IMR-90 (cell line): ENCODE measurements around the gene HIVEP3. TPM values are rescaled to one million over a fixed set of nuclear protein-coding genes. Genes with fewer than 3 reads are reported as not detected.

ENCODE experiments used
- ATAC-seq: fragments of 200-7000 bp; cut with Tn5 transposase; 2 replicates; pipeline ENCODE4 v1.9.1; 2020; ENCODE audit warnings: low read depth, mild to moderate bottlenecking, moderate library complexity
- BruUV-seq: library from RNA; stranded (reverse); fragments of 400-500 nt; replicated peaks from 2 replicates; lab custom pipeline; 2021; lab: Mats Ljungman, UMichigan
- CTCF ChIA-PET: fragments of 300-600 bp; formaldehyde crosslinking; extraction: SDS; loops from one replicate; lab custom pipeline; 2021; ENCODE audit warnings: antibody characterized with exemption; lab: Yijun Ruan, JAX
- POLR2A ChIA-PET: fragments of 300-600 bp; sonication (Branson Sonifier 250); formaldehyde crosslinking; loops from one replicate; lab custom pipeline; 2022; ENCODE audit warnings: antibody characterized with exemption; ENCODE audit not compliant: unreplicated experiment; lab: Charles Lee
- DNase-seq: peaks from one replicate; pipeline ENCODE4 v3.0.0; 2013
- H2AFZ ChIP-seq: replicated peaks from 2 replicates; pipeline ENCODE3; 2013; ENCODE audit warnings: low read length, mild to moderate bottlenecking; ENCODE audit not compliant: poor library complexity
- H2AK5ac ChIP-seq: 2 replicates; pipeline ENCODE4 v1.6.1; 2013; ENCODE audit warnings: low read depth, low read length, inconsistent platforms
- H2AK9ac ChIP-seq: replicated peaks from 2 replicates; pipeline ENCODE3; 2013; ENCODE audit warnings: mild to moderate bottlenecking, low read depth, low read length, moderate library complexity; ENCODE audit not compliant: poor library complexity
- H2BK120ac ChIP-seq: 2 replicates; pipeline ENCODE4 v1.6.1; 2013; ENCODE audit warnings: low read depth, low read length, inconsistent platforms
- H2BK15ac ChIP-seq: 3 replicates; pipeline ENCODE4 v1.6.1; 2013; ENCODE audit warnings: low read depth, low read length, inconsistent platforms
- H2BK20ac ChIP-seq: 2 replicates; pipeline ENCODE4 v1.6.1; 2013; ENCODE audit warnings: low read depth, mild to moderate bottlenecking, inconsistent platforms, low read length, moderate library complexity
- H2BK5ac ChIP-seq: 2 replicates; pipeline ENCODE4 v1.6.1; 2013; ENCODE audit warnings: mild to moderate bottlenecking, low read depth, low read length, inconsistent platforms; ENCODE audit not compliant: poor library complexity, severe bottlenecking
- H3K14ac ChIP-seq: replicated peaks from 2 replicates; pipeline ENCODE4 v1.6.1; 2013; ENCODE audit warnings: low read depth, low read length, inconsistent platforms
- H3K18ac ChIP-seq: 2 replicates; pipeline ENCODE4 v1.6.1; 2013; ENCODE audit warnings: low read depth, low read length, control low read depth
- H3K23ac ChIP-seq: 2 replicates; pipeline ENCODE4 v1.6.1; 2013; ENCODE audit warnings: low read depth, low read length, inconsistent platforms
- H3K27ac ChIP-seq: 2 replicates; pipeline ENCODE4 v1.5.1; 2013; ENCODE audit warnings: mild to moderate bottlenecking, control low read depth, low read length; ENCODE audit not compliant: insufficient read depth
- H3K27me3 ChIP-seq: 2 replicates; pipeline ENCODE4 v1.6.1; 2013; ENCODE audit warnings: low read length; ENCODE audit not compliant: control insufficient read depth, insufficient read depth
- H3K36me3 ChIP-seq: 2 replicates; pipeline ENCODE4 v1.6.1; 2013; ENCODE audit warnings: low read length, mixed read lengths; ENCODE audit not compliant: control insufficient read depth, insufficient read depth
- H3K4ac ChIP-seq: 2 replicates; pipeline ENCODE4 v1.6.1; 2013; ENCODE audit warnings: low read depth, low read length, inconsistent platforms
- H3K4me1 ChIP-seq: 2 replicates; pipeline ENCODE4 v1.6.1; 2013; ENCODE audit warnings: low read length, mixed read lengths; ENCODE audit not compliant: control insufficient read depth, insufficient read depth
- H3K4me2 ChIP-seq: 2 replicates; pipeline ENCODE4 v1.6.1; 2013; ENCODE audit warnings: low read depth, mild to moderate bottlenecking, control low read depth, low read length, moderate library complexity
- H3K4me3 ChIP-seq: 2 replicates; pipeline ENCODE4 v1.5.1; 2013; ENCODE audit warnings: low read depth, mild to moderate bottlenecking, control low read depth, low read length, moderate library complexity; ENCODE audit not compliant: insufficient read depth
- H3K56ac ChIP-seq: 2 replicates; pipeline ENCODE4 v1.6.1; 2013; ENCODE audit warnings: low read length, inconsistent platforms; ENCODE audit not compliant: insufficient read depth; ENCODE audit errors: extremely low read depth
- H3K79me1 ChIP-seq, 2 experiments: 2 replicates each; pipeline ENCODE4 v1.6.1; 2013; ENCODE audit warnings: low read length in 2 of 2, inconsistent platforms in 1 of 2, low read depth in 1 of 2
- H3K9ac ChIP-seq: 2 replicates; pipeline ENCODE4 v1.6.1; 2013; ENCODE audit warnings: low read depth, low read length, control low read depth
- H3K9me1 ChIP-seq: 2 replicates; pipeline ENCODE4 v1.6.1; 2013; ENCODE audit warnings: low read length, inconsistent platforms; ENCODE audit not compliant: insufficient read depth
- H3K9me3 ChIP-seq: 2 replicates; pipeline ENCODE4 v1.6.1; 2013; ENCODE audit warnings: low read length; ENCODE audit not compliant: control insufficient read depth, insufficient read depth
- H4K20me1 ChIP-seq: 2 replicates; pipeline ENCODE4 v1.6.1; 2013; ENCODE audit warnings: low read length, inconsistent platforms; ENCODE audit not compliant: insufficient read depth
- H4K5ac ChIP-seq: 2 replicates; pipeline ENCODE4 v1.6.1; 2013; ENCODE audit warnings: mild to moderate bottlenecking, low read depth, low read length, control low read depth
- H4K8ac ChIP-seq, 2 experiments: 2 replicates each; pipeline ENCODE4 v1.6.1; 2013; ENCODE audit warnings: low read depth in 2 of 2, low read length in 2 of 2, control low read depth in 1 of 2, inconsistent platforms in 1 of 2
- H4K91ac ChIP-seq: 2 replicates; pipeline ENCODE4 v1.6.1; 2013; ENCODE audit warnings: low read depth, low read length, inconsistent platforms; ENCODE audit not compliant: insufficient read depth
- BHLHE40 ChIP-seq: fragments of 150-350 bp; IDR thresholded peaks from 2 replicates; pipeline ENCODE4 v1.6.1; 2016; ENCODE audit warnings: mild to moderate bottlenecking, low read depth, low read length
- CEBPB ChIP-seq: IDR thresholded peaks from 2 replicates; pipeline ENCODE4 v1.6.1; 2012; ENCODE audit warnings: low read depth, low read length, improper control_type of control experiment
- CHD1 ChIP-seq: IDR thresholded peaks from 2 replicates; pipeline ENCODE4 v1.6.1; 2012; ENCODE audit warnings: low read depth, low read length, improper control_type of control experiment
- CTCF ChIP-seq: conservative IDR thresholded peaks from 2 replicates; pipeline ENCODE4 v1.5.1; 2012; ENCODE audit warnings: mild to moderate bottlenecking, low read depth, low read length, improper control_type of control experiment
- ELK1 ChIP-seq: fragments of 150-350 bp; IDR thresholded peaks from 2 replicates; pipeline ENCODE4 v1.6.1; 2016; ENCODE audit warnings: low read depth, mild to moderate bottlenecking, low read length, moderate library complexity, borderline replicate concordance
- FOS ChIP-seq: fragments of 150-350 bp; IDR thresholded peaks from 2 replicates; pipeline ENCODE4 v1.6.1; 2016; ENCODE audit warnings: low read depth, low read length
- MAFK ChIP-seq: IDR thresholded peaks from 2 replicates; pipeline ENCODE4 v1.6.1; 2012; ENCODE audit warnings: low read depth, low read length, improper control_type of control experiment
- MAZ ChIP-seq: IDR thresholded peaks from 2 replicates; pipeline ENCODE4 v1.6.1; 2012; ENCODE audit warnings: low read depth, mild to moderate bottlenecking, low read length, improper control_type of control experiment, moderate library complexity, borderline replicate concordance
- MXI1 ChIP-seq: IDR thresholded peaks from 2 replicates; pipeline ENCODE4 v1.6.1; 2012; ENCODE audit warnings: low read depth, mild to moderate bottlenecking, low read length, moderate library complexity, borderline replicate concordance
- NFE2L2 ChIP-seq: fragments of 150-350 bp; IDR thresholded peaks from 2 replicates; pipeline ENCODE4 v1.6.1; 2016; ENCODE audit warnings: low read depth, mild to moderate bottlenecking, low read length
- POLR2A ChIP-seq: IDR thresholded peaks from 2 replicates; pipeline ENCODE4 v1.6.1; 2012; ENCODE audit warnings: mild to moderate bottlenecking, low read depth, low read length
- RAD21 ChIP-seq: IDR thresholded peaks from 2 replicates; pipeline ENCODE4 v1.6.1; 2012; ENCODE audit warnings: low read length, improper control_type of control experiment
- RCOR1 ChIP-seq: IDR thresholded peaks from 2 replicates; pipeline ENCODE4 v1.6.1; 2012; ENCODE audit warnings: mild to moderate bottlenecking, low read length, improper control_type of control experiment; ENCODE audit not compliant: insufficient replicate concordance
- RFX5 ChIP-seq: IDR thresholded peaks from 2 replicates; pipeline ENCODE4 v1.8.0; 2012; ENCODE audit warnings: low read depth, mild to moderate bottlenecking, low read length, moderate library complexity
- SMC3 ChIP-seq: fragments of 150-350 bp; IDR thresholded peaks from 2 replicates; pipeline ENCODE4 v1.6.1; 2016; ENCODE audit warnings: low read depth, mild to moderate bottlenecking, antibody characterized with exemption, low read length, moderate library complexity
- USF2 ChIP-seq: fragments of 150-350 bp; IDR thresholded peaks from 2 replicates; pipeline ENCODE4 v1.6.1; 2017; ENCODE audit warnings: mild to moderate bottlenecking, antibody characterized with exemption, low read length, low read depth
- WGBS, 2 experiments: methylation state at CpG; one replicate each; pipeline versions ENCODE4 v1.1.5 to v1.1.7; 2013; ENCODE audit warnings: missing lambda C conversion rate in 2 of 2; ENCODE audit not compliant: insufficient read length in 1 of 2; ENCODE audit errors: extremely low coverage in 2 of 2; 5-methylcytosine and 5-hydroxymethylcytosine counted together
- dilution Hi-C: fragments of 300-500 bp; cut with HindIII; formaldehyde crosslinking; loops from one replicate; pipeline ENCODE4 v1.14.3; 2018; ENCODE audit warnings: low sequenced_read_pairs; ENCODE audit not compliant: unreplicated experiment
- in situ Hi-C: fragments of 300-500 bp; cut with MboI; formaldehyde crosslinking; loops from 3 replicates; pipeline ENCODE4 v1.14.3; 2019; ENCODE audit warnings: low sequenced_read_pairs, inconsistent platforms, mixed read lengths
- intact Hi-C: fragments of 100-400 bp; cut with micrococcal nuclease; formaldehyde crosslinking; loops from 2 replicates; pipeline ENCODE4 v1.10.0; 2022
- polyA plus RNA-seq, 3 experiments: library from polyadenylated mRNA; depleted of rRNA; stranded (reverse); fragments of >200 nt; gene quantifications; 2 replicates each; pipeline ENCODE4 v1.2.3, GENCODE V29; 2012; ENCODE audit warnings: low replicate concordance in 1 of 3
- total RNA-seq: library from RNA; depleted of rRNA; stranded (reverse); fragments of >200 nt; gene quantifications from 2 replicates; pipeline ENCODE4 v1.2.3, GENCODE V29; 2012

The HIVEP3 gene
- total and polyA plus RNA-seq, 2 of the 4 experiments (the other 2 are of a cell fraction), result 1.4 to 4.0 TPM

GRCh38 chr1:41566969-41567368, 351.8 kb downstream of the HIVEP3 start:
- no peaks in the 10 kb centered on the region for H4K20me1 ChIP-seq
- H2BK120ac ChIP-seq, result no peak overlapping the region
- no peak overlapping the region for H3K27ac ChIP-seq
- no peak for ATAC-seq
- H3K9me1 ChIP-seq, result no peaks in the 10 kb centered on the region
- H3K56ac ChIP-seq, result no peak overlapping the region
- H3K4me3 ChIP-seq, result no peak overlapping the region
- H3K9me3 ChIP-seq, result no peaks in the 10 kb centered on the region
- no peak overlapping the region for H4K91ac ChIP-seq
- dilution Hi-C loops, result no loop called here
- no peak overlapping the region for H2AFZ ChIP-seq
- no TSS peak for BruUV-seq
- no peaks in the 10 kb centered on the region for H3K36me3 ChIP-seq
- ChIA-PET CTCF (no interaction called here), POLR2A (no interaction called here)
- H3K9ac ChIP-seq, result no peak overlapping the region
- H3K23ac ChIP-seq, result no peak overlapping the region
- no peak overlapping the region for H2BK20ac ChIP-seq
- no peaks in the 10 kb centered on the region for H3K27me3 ChIP-seq
- in situ Hi-C loops, result no loop called here
- intact Hi-C loops, result no loop called here
- H3K4ac ChIP-seq, result no peak overlapping the region
- no peak overlapping the region for H2BK5ac ChIP-seq
- H2AK5ac ChIP-seq, result no peak overlapping the region
- H4K5ac ChIP-seq, result no peak overlapping the region
- H3K14ac ChIP-seq, result no peak overlapping the region
- H2BK15ac ChIP-seq, result no peak overlapping the region
- 83% methylated on average over 1 of the region's 2 CpGs; no CpG with 5 or more reads in 1 of the 2 experiments for WGBS, 2 experiments
- no peak overlapping the region for H2AK9ac ChIP-seq
- no peak overlapping the region for H3K18ac ChIP-seq
- DNase-seq, result no peak
- no peaks in the 10 kb centered on the region for H3K4me1 ChIP-seq
- TF ChIP-seq POLR2A (no peak), CTCF (no peak), MXI1 (no peak), FOS (no peak), ELK1 (no peak), CHD1 (no peak), MAZ (no peak), BHLHE40 (no peak), MAFK (no peak), RCOR1 (no peak), USF2 (no peak), NFE2L2 (no peak), SMC3 (no peak), RAD21 (no peak), CEBPB (no peak), RFX5 (no peak)
- H3K79me1 ChIP-seq, result peaks cover 0 to 4% of the 10 kb centered on the region in 2 experiments; a peak in 1 of 4 replicates
- no peak overlapping the region for H3K4me2 ChIP-seq
- no peak overlapping the region for H4K8ac ChIP-seq
